Measurements from ENCODE around the gene GLG1. TPM values are rescaled to one million over a fixed set of nuclear protein-coding genes. Genes with fewer than 3 reads are reported as not detected.
A peak's percentile ranks its signal among the peaks of the same experiment; 100 is the strongest.

GLG1 gene
- total RNA-seq, 6 experiments from 2014 or later, result 42.4 to 65.1 (median 44.7) TPM

DNA sequence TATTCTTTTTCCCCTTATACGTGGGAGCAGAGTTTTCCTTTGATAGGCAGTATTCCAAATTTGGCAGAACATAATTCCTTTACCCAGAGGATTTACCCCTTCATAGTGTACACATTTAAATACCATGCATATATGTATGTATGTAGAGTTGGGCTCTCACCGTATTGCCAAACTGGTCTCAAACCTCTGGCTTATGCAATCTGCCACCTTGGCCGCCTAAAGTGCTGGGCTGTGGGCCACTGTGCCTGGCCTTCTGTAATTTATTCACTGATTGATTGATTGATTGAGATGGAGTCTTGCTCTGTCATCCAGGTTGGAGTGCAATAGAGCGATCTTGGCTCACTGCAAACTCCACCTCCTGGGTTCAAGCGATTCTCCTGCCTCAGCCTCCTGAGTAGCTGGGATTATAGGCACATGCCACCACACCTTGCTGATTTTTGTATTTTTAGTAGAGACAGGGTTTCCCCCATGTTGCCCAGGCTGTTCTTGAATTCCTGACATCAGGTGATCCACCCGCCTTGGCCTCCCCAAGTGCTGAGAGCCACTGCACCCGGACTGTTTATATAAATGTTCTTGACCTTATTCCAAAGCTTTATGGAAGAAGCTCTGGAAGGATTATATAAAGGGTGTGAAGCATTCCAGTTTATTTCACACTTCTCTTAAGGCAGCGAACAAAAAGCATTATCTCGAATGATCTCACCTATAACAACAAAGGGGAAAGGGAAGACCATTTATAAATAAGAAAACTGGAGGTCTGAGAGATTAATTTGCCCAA is 14.9 kb downstream of the GLG1 start:
- H3K27ac ChIP-seq, result peak overlapping the region in 2 of 3 donors; percentile 3 to 50
- ATAC-seq (peak; percentile 85 to 89 (median 88)), DNase-seq (peak; percentile 40 to 64 (median 55))
- H3K4me1 ChIP-seq, result peaks cover 0 to 31% (median 8%) of the 10 kb centered on the region in 4 donors
- H3K4me3 ChIP-seq, result no peak overlapping the region
- 37% methylated on average over 9 of the region's 9 CpGs for WGBS (ENCODE audit: insufficient coverage, low coverage, low lambda C conversion rate, missing lambda C conversion rate)
- TF ChIP-seq POLR2A (IDR thresholded peaks at IDR 0.05), result no peak
- no peak for TF ChIP-seq CTCF (IDR thresholded peaks at IDR 0.05)
- intact Hi-C loops (cut with DNase I), result no loop called here
- no peaks in the 10 kb centered on the region for H3K27me3 ChIP-seq
- H3K36me3 ChIP-seq, result no peaks in the 10 kb centered on the region
- no peaks in the 10 kb centered on the region for H3K9me3 ChIP-seq

DNA sequence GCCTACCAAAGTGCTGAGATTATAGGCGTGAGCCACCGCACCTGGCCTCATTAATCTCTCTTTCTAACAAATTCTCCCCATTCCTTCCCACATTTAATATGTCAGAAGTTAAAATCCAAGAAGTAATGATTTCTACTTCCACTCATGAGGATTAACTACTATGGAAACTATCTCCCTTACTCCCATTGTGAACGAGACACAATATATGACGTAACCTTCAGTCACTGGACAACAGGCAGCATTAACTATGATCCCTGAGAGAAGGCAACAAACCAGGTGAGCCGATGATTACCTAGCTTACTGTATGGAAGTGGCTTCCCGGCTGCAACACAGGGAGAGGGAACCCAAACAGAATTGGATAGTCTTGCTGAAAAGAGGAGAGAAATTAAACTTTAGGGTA is 20.0 kb downstream of the GLG1 start:
- Histone ChIP-seq H3K4me1 (peaks cover 0 to 15% (median 6%) of the 10 kb centered on the region in 4 donors), H3K27ac (no peak overlapping the region), H3K9me3 (no peaks in the 10 kb centered on the region), H3K36me3 (no peaks in the 10 kb centered on the region), H3K4me3 (no peak overlapping the region), H3K27me3 (no peaks in the 10 kb centered on the region)
- WGBS (ENCODE audit: insufficient coverage, low coverage, low lambda C conversion rate, missing lambda C conversion rate), result 62% methylated on average over 6 of the region's 6 CpGs
- TF ChIP-seq POLR2A (IDR thresholded peaks at IDR 0.05) (no peak), CTCF (IDR thresholded peaks at IDR 0.05) (no peak)
- DNase-seq (no peak), ATAC-seq (no peak)
- intact Hi-C loops (cut with DNase I), result no loop called here

DNA sequence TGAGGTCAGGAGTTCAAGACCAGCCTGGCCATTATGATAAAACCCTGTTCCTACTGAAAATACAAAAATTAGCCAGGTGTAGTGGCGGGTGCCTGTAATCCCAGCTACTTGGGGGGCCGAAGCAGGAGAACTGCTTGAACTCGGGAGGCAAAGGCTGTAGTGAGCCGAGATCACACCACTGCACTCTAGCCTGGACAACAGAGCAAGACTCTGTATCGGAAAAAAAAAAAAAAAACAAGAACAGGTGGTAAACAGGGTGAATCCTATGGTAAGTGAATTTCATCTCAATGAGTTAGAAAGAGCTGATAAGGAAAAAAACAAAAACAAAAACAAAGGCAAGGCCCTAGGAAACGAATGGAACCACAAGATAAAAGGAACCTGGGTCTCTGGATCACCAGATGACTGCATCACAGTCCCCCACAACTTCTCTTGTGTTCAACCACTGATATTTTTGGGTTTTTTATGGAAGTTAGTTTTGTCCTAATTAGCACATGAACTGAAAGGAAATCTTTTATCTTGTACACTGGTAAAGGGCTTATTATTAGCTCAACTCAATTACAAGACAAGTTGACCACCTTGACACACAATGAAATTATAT is 21.0 kb downstream of the GLG1 start:
- no peak overlapping the region for H3K4me3 ChIP-seq
- H3K27me3 ChIP-seq, result no peaks in the 10 kb centered on the region
- no peak overlapping the region for H3K27ac ChIP-seq
- no peaks in the 10 kb centered on the region for H3K9me3 ChIP-seq
- DNase-seq (no peak), ATAC-seq (no peak)
- TF ChIP-seq POLR2A (IDR thresholded peaks at IDR 0.05) (no peak), CTCF (IDR thresholded peaks at IDR 0.05) (no peak)
- peaks cover 0 to 4% (median under 1%) of the 10 kb centered on the region in 4 donors for H3K4me1 ChIP-seq
- intact Hi-C loops (cut with DNase I), result no loop called here
- no peaks in the 10 kb centered on the region for H3K36me3 ChIP-seq
- 78% methylated on average over 5 of the region's 6 CpGs for WGBS (ENCODE audit: insufficient coverage, low coverage, low lambda C conversion rate, missing lambda C conversion rate)

DNA sequence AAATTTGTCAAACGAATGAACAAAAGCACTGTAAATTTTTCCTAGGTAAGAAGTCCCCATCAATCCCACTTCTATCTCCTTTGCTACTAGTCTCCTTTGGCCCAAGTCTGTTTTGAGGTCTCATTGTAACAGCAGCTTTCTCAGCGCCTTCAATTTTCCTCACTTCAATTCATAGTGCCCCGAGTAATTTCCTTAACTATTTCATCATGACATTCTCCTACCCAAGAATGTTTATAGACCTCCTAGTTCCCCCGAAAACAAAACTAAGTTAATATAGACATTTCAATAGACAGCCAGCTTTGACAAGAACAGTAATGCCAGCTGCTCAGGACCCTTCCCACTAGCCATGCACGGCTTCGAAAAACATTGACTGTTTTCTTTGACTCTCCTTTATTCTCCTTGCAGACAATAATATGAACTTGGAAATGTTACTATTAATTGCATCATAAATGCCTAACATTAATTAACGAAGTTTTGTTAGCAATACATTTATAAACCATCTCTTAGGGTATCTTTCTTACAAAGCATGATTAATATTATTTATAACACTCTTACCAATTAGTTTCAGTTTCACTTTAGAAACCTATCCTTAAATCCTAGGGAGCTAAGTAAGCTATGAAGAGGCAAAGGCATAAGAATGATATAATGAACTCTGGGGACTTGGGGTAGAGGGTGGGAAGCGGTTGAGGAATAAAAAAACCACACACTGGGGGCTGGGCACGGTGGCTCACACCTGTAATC is 22.8 kb downstream of the GLG1 start:
- Histone ChIP-seq H3K27ac (no peak overlapping the region), H3K36me3 (no peaks in the 10 kb centered on the region), H3K27me3 (no peaks in the 10 kb centered on the region), H3K9me3 (no peaks in the 10 kb centered on the region), H3K4me1 (peaks cover 0 to 5% (median 2%) of the 10 kb centered on the region in 4 donors), H3K4me3 (no peak overlapping the region)
- DNase-seq (no peak), ATAC-seq (peak in 1 of 4 donors; percentile 17)
- 82% methylated on average over 8 of the region's 9 CpGs for WGBS (ENCODE audit: insufficient coverage, low coverage, low lambda C conversion rate, missing lambda C conversion rate)
- no peak for TF ChIP-seq POLR2A (IDR thresholded peaks at IDR 0.05)
- no peak for TF ChIP-seq CTCF (IDR thresholded peaks at IDR 0.05)
- intact Hi-C loops (cut with DNase I), result no loop called here

Measured in right lobe of liver (tissue), 6 donors.